Right lobe of liver (tissue), 6 donors: ENCODE data around the gene KRTAP5-2. TPM values are rescaled to one million over a fixed set of nuclear protein-coding genes. Genes with fewer than 3 reads are reported as not detected.
A peak's percentile ranks its signal among the peaks of the same experiment; 100 is the strongest.

Experiments
- ATAC-seq, 4 donors: fragments of 200-7000 bp; cut with Tn5 transposase; one replicate each; pipeline ENCODE4 v1.9.1; 2020; ENCODE audit warnings: mild to moderate bottlenecking in 4 of 4, moderate library complexity in 4 of 4
- DNase-seq, 3 donors: peaks; one replicate each; pipeline ENCODE4 v3.0.0-alpha.2; 2020
- H3K27ac ChIP-seq, 3 donors: fragments of 200-600 bp; one replicate each; pipeline ENCODE4 v1.8.0; 2022
- H3K27me3 ChIP-seq, 2 donors: fragments of 200-600 bp; one replicate each; pipeline ENCODE4 v1.8.0; 2022
- H3K36me3 ChIP-seq, 4 donors: fragments of 200-600 bp; sonication (generic) in 1 of 4; one replicate each; pipeline versions ENCODE4 v1.5.1 to v1.8.0; 2017 to 2022; ENCODE audit warnings: control low read depth in 1 of 4
- H3K4me1 ChIP-seq, 4 donors: fragments of 200-600 bp; sonication (generic) in 1 of 4; one replicate each; pipeline versions ENCODE4 v1.5.1 to v1.8.0; 2017 to 2022; ENCODE audit warnings: control low read depth in 1 of 4
- H3K4me3 ChIP-seq, 3 donors: fragments of 200-600 bp; one replicate each; pipeline ENCODE4 v1.8.0; 2022
- H3K9me3 ChIP-seq, 4 donors: fragments of 200-600 bp; sonication (generic) in 1 of 4; one replicate each; pipeline versions ENCODE4 v1.5.1 to v1.8.0; 2017 to 2022; ENCODE audit warnings: control low read depth in 1 of 4
- CTCF ChIP-seq, 4 donors: fragments of 200-600 bp in 3 of 4; fragments of 450-650 bp in 1 of 4; IDR thresholded peaks; one replicate each; pipeline versions ENCODE4 v1.5.1 to v1.8.0; 2016 to 2022; ENCODE audit warnings: antibody characterized with exemption in 4 of 4, mild to moderate bottlenecking in 2 of 4
- POLR2A ChIP-seq: fragments of 450-650 bp; IDR thresholded peaks from one replicate; pipeline ENCODE4 v1.6.1; 2017; ENCODE audit warnings: antibody characterized with exemption, mild to moderate bottlenecking
- WGBS: methylation state at CpG from one replicate; pipeline ENCODE4 v1.1.6; 2018; ENCODE audit warnings: low coverage, low lambda C conversion rate; ENCODE audit not compliant: insufficient coverage; ENCODE audit errors: missing lambda C conversion rate; 5-methylcytosine and 5-hydroxymethylcytosine counted together
- intact Hi-C, 2 donors: fragments of 100-400 bp; cut with DNase I; formaldehyde crosslinking; loops; one replicate each; pipeline versions ENCODE4 v1.11.2 to v1.14.1; 2022
- total RNA-seq, 6 experiments: library from RNA; depleted of rRNA in 2 of 6; stranded (reverse); fragments of >200 nt in 2 of 6; fragmentation: NEBNext Ultra II Directional in 3 of 6; extraction: Animal tissue kit (Norgen Biotek cat#: 25700) in 3 of 6; gene quantifications; one replicate each; pipeline versions ENCODE4 v1.1.0 to v1.2.4, GENCODE V29; 2016 to 2023
- donor health status: DM: no; HTN: yes; CAD: no.
- donor health status: DM: no; HTN: no; CAD: no.
- donor health status: DM: no; HTN: no; CAD: no.
- donor health status: DM: no; HTN: yes; CAD: no.
- donor health status: DM: no; HTN: yes; CAD: no.

KRTAP5-2 gene
- total RNA-seq, 6 experiments from 2014 or later, result not detected

GRCh38 chr11:1568441-1568911 is 29.6 kb downstream of the KRTAP5-2 start:
- H3K4me3 ChIP-seq, result no peak overlapping the region
- no peaks in the 10 kb centered on the region for H3K36me3 ChIP-seq
- ATAC-seq, result no peak
- peak in 1 of 3 donors; percentile 20 for DNase-seq
- intact Hi-C loops, result no loop called here
- H3K9me3 ChIP-seq, result no peaks in the 10 kb centered on the region
- no peaks in the 10 kb centered on the region for H3K27me3 ChIP-seq
- peaks cover 0 to 9% (median 0%) of the 10 kb centered on the region in 4 donors for H3K4me1 ChIP-seq
- H3K27ac ChIP-seq, result no peak overlapping the region
- TF ChIP-seq CTCF (IDR thresholded peaks at IDR 0.05), result no peak
- TF ChIP-seq POLR2A, result no peak
- 25% methylated on average over 2 of the region's 13 CpGs for WGBS

- TF ChIP-seq POLR2A (no peak), CTCF (IDR thresholded peaks at IDR 0.05) (no peak)
- WGBS, result no CpG with 5 or more reads among the region's 7 CpGs
- no peak for ATAC-seq
- Histone ChIP-seq H3K27ac (no peak overlapping the region), H3K36me3 (no peaks in the 10 kb centered on the region), H3K9me3 (no peaks in the 10 kb centered on the region), H3K4me1 (peaks cover 0 to 4% (median 0%) of the 10 kb centered on the region in 4 donors), H3K4me3 (no peak overlapping the region), H3K27me3 (no peaks in the 10 kb centered on the region)
- intact Hi-C loops, result no loop called here
- no peak for DNase-seq
These were observed 30.4 kb downstream of the KRTAP5-2 start for GRCh38 chr11:1567721-1568100.

- ATAC-seq, result no peak
- Histone ChIP-seq H3K36me3 (no peaks in the 10 kb centered on the region), H3K9me3 (no peaks in the 10 kb centered on the region), H3K27me3 (no peaks in the 10 kb centered on the region), H3K4me1 (no peaks in the 10 kb centered on the region), H3K27ac (no peak overlapping the region), H3K4me3 (no peak overlapping the region)
- no peak for TF ChIP-seq CTCF (IDR thresholded peaks at IDR 0.05)
- TF ChIP-seq POLR2A, result no peak
- no peak for DNase-seq
- intact Hi-C loops, result no loop called here
- WGBS, result 17% methylated on average over 2 of the region's 13 CpGs
These were observed 30.9 kb downstream of the KRTAP5-2 start for GRCh38 chr11:1567052-1567720.

GRCh38 chr11:1566381-1567051 is 31.6 kb downstream of the KRTAP5-2 start:
- H3K27me3 ChIP-seq, result no peaks in the 10 kb centered on the region
- TF ChIP-seq POLR2A (no peak), CTCF (IDR thresholded peaks at IDR 0.05) (no peak)
- no peak overlapping the region for H3K27ac ChIP-seq
- H3K36me3 ChIP-seq, result no peaks in the 10 kb centered on the region
- H3K9me3 ChIP-seq, result no peaks in the 10 kb centered on the region
- H3K4me3 ChIP-seq, result no peak overlapping the region
- no peaks in the 10 kb centered on the region for H3K4me1 ChIP-seq
- intact Hi-C loops, result no loop called here
- peak in 1 of 3 donors; percentile 15 for DNase-seq
- ATAC-seq, result no peak
- WGBS, result 45% methylated on average over 5 of the region's 20 CpGs
